ENCODE results near the gene NDUFB3.

GRCh38 chr2:201110615-201111014, 38.8 kb downstream of the NDUFB3 start:
- no peak for TF ChIP-seq CTCF (IDR thresholded peaks at IDR 0.05; ENCODE audit: extremely low read depth in 1 of 2, insufficient read depth in 1 of 2, low read depth in 1 of 2, low read length in 2 of 2)
- TF ChIP-seq MYC (IDR thresholded peaks at IDR 0.05; ENCODE audit: low read depth, low read length), result no peak
- TF ChIP-seq POLR2AphosphoS5 (IDR thresholded peaks at IDR 0.05; ENCODE audit: insufficient read depth, low read depth, low read length), result no peak
- TF ChIP-seq POLR2A (IDR thresholded peaks at IDR 0.05; ENCODE audit: low read depth, low read length), result no peak
- no peak for TF ChIP-seq EZH2 (IDR thresholded peaks at IDR 0.05; ENCODE audit: borderline replicate concordance, low read depth, low read length, severe bottlenecking)
- no peak for TF ChIP-seq GATA2 (IDR thresholded peaks at IDR 0.05; ENCODE audit: insufficient read depth, insufficient read length, low read depth, low read length)
- no peak for TF ChIP-seq FOS (IDR thresholded peaks at IDR 0.05; ENCODE audit: borderline replicate concordance, insufficient read depth, low read length)
- no peak for TF ChIP-seq MAX (IDR thresholded peaks at IDR 0.05; ENCODE audit: insufficient read depth, insufficient read length)
